GM20000 (cell line): Measurements from ENCODE around the gene TMEM114.
"Not testable (repeated sequence)": the region's sequence is repeated elsewhere in the genome, so short reads cannot be mapped to it uniquely, and the experiment has no call there.

Source experiments
- DNase-seq: peaks from one replicate; pipeline ENCODE4 v3.0.0; 2012; ENCODE audit warnings: low spot score
- CTCF ChIP-seq: IDR thresholded peaks from 2 replicates; pipeline ENCODE4 v1.5.1; 2012; ENCODE audit warnings: mild to moderate bottlenecking, control low read depth; ENCODE audit errors: extremely low read depth, missing control alignments

TMEM114 gene

GRCh38 chr16:8565498-8565897 is 24.8 kb downstream of the TMEM114 start:
- TF ChIP-seq CTCF, result no peak
- DNase-seq, result no peak

- no peak for TF ChIP-seq CTCF
- DNase-seq, result no peak
Observed at GRCh38 chr16:8564934-8565345, 25.4 kb downstream of the TMEM114 start.

- DNase-seq, result not testable (repeated sequence)
Observed at GRCh38 chr16:8563944-8564540, 26.3 kb downstream of the TMEM114 start.

- DNase-seq, result no peak
- no peak for TF ChIP-seq CTCF
Observed at GRCh38 chr16:8561496-8561895, 28.8 kb downstream of the TMEM114 start.

GRCh38 chr16:8555400-8555799 is 34.9 kb downstream of the TMEM114 start:
- no peak for TF ChIP-seq CTCF
- DNase-seq, result no peak

GRCh38 chr16:8554881-8555280 is 35.4 kb downstream of the TMEM114 start:
- no peak for TF ChIP-seq CTCF
- no peak for DNase-seq

- DNase-seq, result no peak
Observed at GRCh38 chr16:8554022-8554421, 36.3 kb downstream of the TMEM114 start.

More at GRCh38 chr16:8554022-8554421, 36.3 kb downstream of the TMEM114 start:
- no peak for TF ChIP-seq CTCF
